GM21825 (cell line): Measurements from ENCODE around the gene COL18A1.

Experiments used
- ATAC-seq: cut with Tn5 transposase; IDR thresholded peaks from one replicate; pipeline ENCODE4 v1.9.1; 2021; ENCODE audit warnings: mild to moderate bottlenecking, moderate library complexity; ENCODE audit not compliant: unreplicated experiment

Gene COL18A1

GRCh38 chr21:45539046-45539795 lies 134.3 kb downstream of the COL18A1 start:
- ATAC-seq: no peak

GRCh38 chr21:45539796-45540600 lies 135.0 kb downstream of the COL18A1 start:
- ATAC-seq: no peak

- ATAC-seq: no peak
These were observed 135.6 kb downstream of the COL18A1 start for GRCh38 chr21:45540601-45540970.

DNA sequence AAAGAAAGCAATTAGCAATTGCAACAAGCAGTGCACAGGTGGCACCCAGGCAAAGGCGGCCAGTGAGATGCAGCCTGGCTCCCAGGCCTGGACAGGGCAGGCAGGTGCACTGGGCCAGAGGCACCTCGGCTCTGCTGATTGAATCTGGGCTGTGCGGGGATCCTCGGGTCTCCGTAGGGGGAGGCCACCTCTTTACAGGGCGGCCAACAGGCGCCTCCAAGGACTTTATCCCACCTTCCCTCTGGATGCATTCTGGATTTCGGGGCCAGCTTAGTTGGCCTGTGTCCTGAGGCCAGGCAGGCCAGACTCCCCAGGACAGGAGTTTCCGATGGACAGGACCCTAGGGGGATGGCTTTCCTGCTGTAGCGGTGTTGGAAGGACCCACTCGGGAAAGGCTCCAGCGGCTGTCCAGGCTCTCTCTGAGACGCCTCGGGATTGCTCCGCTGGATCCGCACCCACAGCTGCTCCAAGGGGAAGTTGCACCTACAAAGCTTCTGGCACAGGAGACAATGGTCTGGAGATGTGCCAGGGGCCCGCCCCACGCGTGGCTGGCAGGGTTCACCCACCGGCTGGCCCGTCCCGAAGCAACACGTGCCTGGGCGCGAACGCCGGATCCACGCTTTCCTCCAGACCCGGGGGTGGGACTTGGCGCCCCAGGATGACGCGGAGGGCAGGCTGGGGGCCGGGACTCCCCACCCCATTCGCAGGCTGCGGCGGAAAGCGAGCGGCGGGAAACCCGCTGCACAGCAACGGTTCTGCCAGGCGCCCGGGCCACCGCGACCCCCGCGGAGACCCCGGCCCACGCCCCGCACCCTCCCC lies 136.5 kb downstream of the COL18A1 start:
- peak; percentile 45 for ATAC-seq

DNA sequence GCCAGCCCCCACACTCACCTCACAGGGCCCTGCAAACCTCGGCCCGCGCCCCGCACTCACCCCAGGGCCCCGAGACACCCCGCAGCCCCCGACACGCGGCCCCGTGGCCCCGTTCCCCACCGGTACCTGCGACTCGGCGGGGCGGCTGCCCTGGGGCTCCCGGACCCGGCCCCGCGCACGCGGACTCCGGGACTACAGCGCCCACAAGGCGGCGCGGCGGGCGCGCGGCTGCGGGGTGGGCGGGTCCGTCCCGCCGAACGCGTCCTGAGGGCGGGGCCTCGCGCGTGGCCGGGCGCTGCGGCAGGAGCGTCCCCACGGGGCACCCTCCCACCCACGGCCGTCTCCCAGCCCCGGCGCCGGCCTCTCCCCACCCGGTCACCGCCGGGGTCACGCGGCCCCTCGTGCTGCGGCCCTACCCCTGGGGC lies 137.3 kb downstream of the COL18A1 start, which contains the start of gene SLC19A1:
Gene SLC19A1, minus strand, starts transcription at position 199 of the 425 bp plus-strand sequence. CDS start 4,481 bp downstream, outside the sequence.
- ATAC-seq: peak; percentile 63

DNA sequence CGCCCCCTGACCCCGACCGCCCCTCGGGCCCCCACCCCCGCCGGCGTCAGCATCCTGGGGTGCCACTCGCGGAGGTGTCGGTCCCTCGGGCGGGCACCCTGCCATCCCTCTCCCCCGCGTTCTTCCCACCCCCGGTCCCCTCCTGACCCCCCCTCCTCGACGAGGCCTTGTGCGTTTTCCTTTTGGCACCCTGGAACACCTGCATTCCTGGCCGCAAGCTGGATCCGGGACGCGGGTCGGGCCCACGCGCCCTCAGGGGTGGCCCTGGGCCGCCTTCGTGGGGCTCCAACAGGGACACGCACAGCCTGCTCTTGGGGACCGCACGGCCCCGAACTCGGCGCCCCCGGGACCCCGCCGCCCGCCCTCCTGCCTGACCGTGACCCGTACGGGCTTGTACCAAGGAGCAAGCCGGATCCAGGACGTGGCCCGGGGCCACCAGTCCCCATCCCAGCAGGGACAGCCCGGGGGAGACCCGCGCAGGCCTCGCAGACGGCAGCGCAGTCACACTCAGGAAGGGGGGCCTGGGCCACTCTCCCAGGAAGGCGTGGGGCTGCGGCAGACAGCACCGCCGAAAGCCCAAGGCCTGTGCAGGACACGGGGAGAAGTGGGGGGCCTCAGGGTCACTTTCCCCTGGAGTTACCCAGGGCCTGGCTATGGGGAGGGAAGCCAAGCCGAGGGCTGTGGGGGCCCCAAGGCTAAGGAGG lies 137.9 kb downstream of the COL18A1 start:
- ATAC-seq: no peak

DNA sequence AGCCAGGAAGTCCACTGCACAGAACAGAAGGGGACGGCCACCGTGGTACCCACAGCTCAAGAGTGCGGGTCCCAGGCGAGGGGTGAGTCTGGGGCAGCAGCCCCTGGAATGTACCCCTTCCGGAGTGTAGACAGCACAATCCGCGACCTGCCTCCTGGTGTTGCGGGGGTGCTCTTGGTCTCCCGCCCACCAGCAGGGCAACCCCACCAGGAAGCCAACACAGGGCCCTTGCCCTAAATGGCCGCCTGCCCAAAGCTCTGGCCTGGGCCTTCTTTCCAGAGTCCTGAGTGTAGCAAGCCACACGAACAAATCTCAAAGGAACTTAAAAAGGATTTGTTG lies 138.4 kb downstream of the COL18A1 start:
- ATAC-seq: no peak

- no peak for ATAC-seq
These were observed 138.9 kb downstream of the COL18A1 start for GRCh38 chr21:45543710-45544448.

DNA sequence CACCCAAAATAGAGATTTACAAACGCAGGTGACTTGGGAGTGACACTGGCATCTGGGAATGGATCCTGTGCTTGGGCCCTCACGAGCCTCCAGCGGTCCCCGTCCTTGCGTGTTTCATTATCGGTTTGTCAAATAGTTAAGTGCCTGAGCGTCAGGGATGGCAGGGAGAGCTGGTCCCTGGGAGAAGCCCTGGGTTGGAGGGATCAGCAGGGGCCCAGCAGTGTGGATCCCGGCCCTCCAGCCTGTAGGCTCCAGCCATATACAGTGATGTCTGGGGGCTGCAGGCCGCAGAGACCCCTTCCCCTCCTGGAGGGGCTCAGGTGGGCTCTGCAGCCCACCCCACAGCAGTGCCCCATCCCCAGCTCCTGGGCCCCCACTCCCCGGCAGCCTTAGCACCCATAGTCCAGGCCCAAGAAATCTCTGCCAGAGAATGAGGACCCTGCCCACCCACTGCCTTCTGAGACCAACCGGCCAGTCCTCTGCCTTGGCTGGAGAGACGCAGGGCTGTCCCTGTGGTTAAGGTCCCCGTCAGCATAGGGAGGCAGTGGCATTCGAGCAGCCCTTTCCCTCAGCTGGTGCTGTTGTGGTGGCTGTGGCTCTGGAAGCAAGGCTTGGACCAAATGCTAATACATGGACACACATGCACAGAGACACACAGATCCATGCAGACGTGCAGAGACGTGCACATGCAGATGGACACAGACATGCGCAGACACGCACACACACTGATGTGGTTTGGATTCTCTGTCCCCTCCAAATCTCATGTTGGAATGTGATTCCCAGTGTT lies 139.7 kb downstream of the COL18A1 start:
- no peak for ATAC-seq

DNA sequence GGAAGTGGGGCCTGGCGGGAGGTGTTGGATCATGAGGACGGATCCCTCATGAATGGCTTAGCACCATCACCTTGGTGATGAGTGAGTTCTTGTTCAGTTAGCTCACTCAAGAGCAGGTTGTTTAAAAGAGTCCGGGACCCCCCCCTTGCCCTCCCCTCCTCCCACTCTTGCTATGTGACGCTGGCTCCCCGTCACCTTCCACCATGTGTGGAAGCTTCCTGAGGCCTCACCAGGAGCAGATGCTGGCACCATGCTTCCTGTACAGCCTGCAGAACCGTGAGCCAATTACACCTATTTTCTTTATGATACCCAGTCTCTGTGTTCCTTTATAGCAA lies 140.2 kb downstream of the COL18A1 start:
- no peak for ATAC-seq

- no peak for ATAC-seq
These were observed 140.9 kb downstream of the COL18A1 start for GRCh38 chr21:45545691-45546531.

GRCh38 chr21:45546636-45547544 lies 141.9 kb downstream of the COL18A1 start:
- no peak for ATAC-seq

DNA sequence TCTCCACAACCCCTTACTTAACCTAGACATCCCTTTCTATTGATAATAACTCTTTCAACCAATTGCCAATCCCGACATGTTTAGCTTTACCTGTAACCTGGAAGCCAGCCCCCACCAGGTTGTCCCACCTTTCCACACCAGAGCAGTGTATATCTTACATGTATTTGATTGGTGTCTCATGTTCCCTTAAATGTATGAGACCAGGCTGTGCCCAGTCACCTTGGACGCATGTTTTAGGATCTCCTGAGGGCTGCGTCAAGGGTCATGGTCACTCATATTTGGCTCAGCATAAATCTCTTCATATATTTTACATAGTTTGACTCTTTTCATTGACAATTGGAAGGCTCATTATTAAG lies 142.6 kb downstream of the COL18A1 start:
- ATAC-seq: no peak

- ATAC-seq: no peak
These were observed 143.9 kb downstream of the COL18A1 start for GRCh38 chr21:45548711-45549491.

GRCh38 chr21:45549626-45550463 lies 144.9 kb downstream of the COL18A1 start:
- ATAC-seq: peak; percentile 33
